Stimulated activated CD4-positive, alpha-beta T cell treated with anti-CD3 and anti-CD28 coated beads, Interleukin-4, amount 100 ng/mL, for 4 hours (primary cell): Measurements from ENCODE around the gene PLEKHG4.

Experiments
- DNase-seq, 2 experiments: peaks; one replicate each; pipeline ENCODE4 v3.0.0-alpha.2; 2020

Gene PLEKHG4

DNA sequence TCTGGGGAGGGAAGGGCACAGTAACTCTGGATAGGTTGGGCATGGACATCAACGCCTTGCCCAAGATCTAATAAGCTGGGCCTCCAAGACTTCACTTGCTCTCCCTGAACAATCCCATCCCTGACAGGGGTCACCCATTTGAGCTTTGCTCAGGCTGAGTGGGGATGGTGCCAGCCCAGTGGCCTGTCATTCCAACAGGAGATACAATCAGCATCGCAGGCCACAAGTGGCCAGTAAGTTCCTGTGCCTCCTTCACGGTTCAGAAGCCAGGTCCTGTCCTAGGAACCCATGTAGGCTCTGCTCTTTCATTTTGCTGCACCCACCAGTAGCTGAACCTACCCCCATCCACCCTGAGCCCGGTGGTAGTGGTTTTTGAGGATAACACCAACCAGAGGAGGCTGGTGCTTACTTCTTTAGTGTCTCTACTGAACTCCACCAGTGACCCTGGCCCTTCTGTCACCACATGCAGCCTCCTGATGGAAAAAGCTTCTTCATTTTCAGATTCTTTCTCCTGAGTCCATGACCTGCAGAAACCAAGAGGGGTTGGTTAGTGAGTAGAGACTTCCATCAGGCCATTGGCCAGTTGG, 14.9 kb downstream of the PLEKHG4 start:
- DNase-seq, result no peak

DNA sequence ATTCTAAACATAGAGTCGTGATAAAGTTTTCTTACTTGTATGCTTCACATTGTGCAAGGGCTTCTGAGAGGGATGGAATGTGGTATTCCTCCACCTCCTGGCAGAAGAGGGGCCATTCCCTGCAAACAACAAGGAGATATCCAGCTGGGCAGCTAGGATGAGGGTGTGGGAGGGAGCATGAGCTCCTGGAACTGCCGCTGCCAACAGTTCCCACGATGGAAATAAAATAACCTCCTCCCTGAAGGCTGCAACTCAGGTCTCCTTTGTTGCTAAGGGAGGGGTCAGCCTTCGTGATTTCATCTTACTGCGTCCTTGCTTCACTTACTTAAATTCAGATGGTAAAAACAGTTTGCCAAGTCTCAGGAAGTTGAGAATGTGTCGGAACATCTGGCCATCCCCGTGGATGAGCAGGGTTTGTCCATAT, 15.6 kb downstream of the PLEKHG4 start:
- DNase-seq, result no peak

DNA sequence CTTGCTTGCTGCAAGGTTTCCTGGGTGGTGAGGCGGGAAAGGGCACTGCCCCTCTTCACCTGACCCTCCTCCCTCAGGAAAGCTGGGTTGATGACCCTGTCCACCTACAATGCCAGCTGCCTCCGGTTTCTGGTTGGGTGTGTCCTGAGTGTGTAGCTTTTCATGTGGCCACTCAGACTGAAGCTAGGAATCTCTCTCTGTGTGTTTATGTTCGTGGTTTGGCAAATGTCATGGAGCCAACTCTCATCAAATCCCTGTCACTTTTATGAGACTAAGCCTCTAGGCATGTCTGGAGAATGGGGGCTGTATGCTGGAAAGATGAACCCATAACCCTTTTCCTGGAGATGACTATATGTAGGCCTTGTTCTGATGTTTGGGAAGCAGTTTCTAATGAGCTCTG, 17.1 kb downstream of the PLEKHG4 start:
- no peak for DNase-seq

DNA sequence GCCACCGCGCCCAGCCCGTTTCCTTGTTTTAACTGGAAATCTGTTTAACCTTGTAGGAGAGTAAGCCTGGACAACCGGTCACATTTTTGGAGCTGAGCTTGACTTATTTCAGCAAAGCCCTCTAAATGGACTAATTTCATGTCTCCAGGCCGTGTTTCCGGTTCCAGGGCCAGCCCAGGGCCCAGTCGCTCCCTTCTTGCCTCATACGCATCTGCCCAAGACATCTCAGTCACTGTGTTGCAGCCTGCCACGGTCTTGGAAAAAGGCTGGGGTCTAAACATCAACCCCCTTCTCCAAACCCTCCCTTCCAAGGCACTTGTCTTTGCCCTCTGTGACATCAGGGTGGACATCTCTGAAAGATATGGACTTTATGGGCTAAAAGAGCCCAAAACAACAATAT, 18.9 kb downstream of the PLEKHG4 start:
- no peak for DNase-seq

DNA sequence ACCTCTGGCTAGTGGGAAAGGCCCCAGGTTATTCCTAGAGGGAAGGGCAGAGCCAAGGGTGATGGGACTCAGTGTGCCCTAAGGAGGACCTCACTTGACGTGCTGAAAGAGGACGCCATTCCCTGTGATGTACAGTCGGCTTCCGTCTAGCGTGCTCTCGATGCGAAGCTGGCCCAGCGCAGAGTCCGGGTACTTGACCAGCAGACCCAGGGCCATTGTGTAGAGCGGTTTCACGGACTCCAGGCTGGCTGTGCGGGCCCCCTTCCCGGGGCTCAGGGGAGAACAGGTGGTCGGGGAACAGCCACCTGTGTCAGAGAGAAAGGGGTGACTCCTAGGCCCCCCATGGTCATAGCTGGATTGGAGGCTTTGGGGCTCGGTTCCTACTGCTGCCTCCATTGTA, 19.9 kb downstream of the PLEKHG4 start:
- DNase-seq, result no peak

DNA sequence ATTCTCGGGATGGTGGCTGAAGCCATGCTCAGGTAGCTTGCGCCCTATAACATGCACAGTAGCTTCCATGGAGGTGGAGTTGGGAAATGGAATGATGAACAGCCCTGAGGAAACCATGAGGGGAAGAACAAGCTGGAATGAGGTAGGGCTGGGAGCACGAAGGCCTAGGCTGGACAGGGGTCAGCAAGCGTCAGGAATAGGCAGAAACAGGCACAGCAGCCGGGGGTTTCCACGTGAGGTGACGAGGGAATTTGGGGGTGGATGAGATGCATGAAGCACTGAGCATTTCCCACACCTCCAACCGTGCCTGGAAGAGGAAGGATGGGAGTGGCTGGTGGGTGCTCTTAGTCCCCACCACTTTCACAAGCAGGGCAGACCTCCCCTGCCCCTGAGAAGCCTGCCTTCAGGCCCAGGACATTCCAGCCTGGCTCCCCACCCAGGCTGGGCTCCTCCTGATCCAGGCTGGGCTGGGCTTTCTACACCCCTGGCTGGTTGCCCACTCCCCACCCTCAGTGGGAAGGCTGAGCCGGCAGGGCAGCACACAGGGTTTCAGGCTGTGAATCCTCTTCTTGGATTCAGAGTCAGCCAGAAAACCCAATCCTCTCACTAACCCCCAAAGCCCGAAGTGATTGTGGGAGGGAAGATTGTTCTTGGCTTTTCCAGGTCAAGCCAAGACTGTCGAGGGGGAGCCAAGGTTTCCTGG, 21.9 kb downstream of the PLEKHG4 start:
- DNase-seq, result no peak

DNA sequence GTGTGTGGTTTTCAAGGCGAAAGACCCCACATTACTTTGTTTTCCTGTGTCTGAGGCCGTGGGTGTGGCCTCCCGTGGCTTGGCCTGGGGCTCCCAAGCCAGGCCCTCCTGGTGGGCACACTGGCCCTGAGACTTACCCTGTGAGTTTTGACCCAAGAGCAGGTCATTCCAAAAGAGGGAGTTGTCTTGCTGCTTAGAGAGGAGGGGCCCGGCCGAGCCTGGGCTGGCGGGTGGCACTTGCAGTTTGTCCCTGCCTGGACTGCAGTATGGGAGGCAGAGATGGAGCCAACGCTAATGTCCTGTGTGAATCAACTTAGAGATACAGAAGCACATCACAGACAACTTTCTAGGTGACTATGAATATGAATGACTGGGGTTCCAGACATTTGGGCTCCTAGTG, 22.7 kb downstream of the PLEKHG4 start:
- DNase-seq, result no peak

DNA sequence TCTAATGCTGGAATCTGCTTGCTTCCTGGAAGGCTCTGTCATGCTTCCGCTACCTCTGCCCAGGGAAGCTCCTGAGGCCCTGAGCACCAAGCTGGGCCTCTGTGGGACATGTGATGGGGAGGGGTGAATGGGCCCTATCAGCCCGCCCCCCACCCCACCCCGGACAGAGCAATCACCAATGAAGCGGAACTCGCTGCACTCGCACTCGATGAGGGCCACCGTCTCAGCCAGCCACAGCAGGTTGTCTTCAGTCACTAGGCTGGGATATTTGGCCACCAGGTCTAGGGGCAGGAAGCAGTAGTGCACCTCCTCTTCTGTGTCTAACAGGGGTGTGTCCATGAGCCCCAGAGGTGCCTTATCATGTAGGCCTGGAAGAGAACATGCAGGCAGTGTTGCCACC, 23.6 kb downstream of the PLEKHG4 start:
- no peak for DNase-seq

DNA sequence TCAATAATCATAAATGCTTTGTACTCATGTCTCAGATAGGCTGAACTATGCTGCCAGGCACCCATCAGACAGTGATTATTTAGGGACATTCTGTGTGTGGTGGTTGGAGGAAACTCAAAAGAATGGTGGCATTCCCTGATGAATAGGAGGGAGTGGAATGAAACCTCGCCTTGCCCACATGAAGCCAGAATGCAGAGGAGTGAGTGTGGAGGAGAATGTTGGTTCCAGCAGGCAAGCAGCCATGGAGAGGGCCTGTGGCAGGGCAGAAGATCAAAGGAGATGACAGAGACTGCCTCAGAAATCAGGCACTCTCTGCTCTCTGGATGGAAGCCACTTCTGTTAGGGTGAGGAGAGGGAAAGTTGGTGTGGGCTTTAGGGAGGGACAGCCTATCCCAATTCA, 24.7 kb downstream of the PLEKHG4 start:
- no peak for DNase-seq

DNA sequence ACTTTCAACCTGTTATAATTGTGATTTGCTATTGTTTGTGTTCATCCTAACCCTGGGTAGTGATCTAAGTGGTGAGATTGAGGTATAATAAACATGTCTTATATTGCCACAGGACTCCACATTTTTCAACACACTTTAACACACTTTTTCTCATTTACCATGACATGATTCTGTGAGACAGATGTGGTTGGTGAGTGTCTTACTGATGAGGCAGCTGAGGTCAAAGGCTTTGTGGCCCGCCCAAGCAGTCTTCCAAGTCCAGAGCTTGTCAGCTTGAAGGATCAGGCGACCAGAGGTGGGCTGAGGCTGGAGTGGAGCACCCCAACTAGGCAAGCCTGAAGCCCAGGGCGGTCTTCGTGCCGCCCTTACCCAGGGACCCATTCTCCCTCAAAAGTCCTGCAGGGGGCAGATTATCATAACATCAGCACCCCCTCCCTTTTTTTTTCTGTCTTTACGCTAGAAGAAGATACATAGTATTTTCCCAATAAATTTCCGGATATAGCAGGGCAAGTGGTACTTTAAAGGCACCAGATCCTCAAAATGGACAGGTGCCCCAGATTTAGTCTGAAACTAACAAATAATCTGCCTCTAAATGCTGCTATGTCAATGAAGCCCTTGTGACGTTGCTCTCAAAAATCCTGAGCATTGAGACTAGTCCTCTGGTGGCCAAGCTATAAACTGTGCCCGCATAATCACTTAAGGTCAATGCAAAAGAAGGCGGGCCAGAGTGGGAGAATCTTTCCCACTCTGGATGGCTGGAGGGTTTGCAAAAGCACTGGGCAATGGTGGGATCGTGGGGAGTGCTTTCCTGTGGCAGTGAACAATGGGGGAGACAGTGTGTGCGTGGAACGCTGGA, 26.1 kb downstream of the PLEKHG4 start:
- no peak for DNase-seq

DNA sequence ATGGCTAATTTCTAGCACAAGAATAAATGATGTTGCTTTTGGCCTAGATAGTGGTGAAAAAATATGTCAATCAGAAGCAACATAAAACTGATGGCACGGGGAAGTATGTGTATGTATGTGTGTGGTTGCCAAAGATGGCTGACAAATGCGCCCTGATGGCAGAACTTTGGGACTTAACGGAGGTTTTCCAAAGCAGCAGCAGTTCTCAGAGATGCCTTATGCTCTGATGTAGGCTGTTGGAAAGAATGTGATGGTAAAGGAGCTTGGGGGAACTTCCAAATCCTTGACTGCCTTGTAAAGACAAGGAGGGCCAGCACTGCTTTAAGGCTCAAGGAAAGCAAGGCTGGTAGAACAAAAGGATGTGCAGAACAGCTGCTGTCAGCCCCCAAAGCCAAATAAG, 31.2 kb downstream of the PLEKHG4 start:
- no peak for DNase-seq

DNA sequence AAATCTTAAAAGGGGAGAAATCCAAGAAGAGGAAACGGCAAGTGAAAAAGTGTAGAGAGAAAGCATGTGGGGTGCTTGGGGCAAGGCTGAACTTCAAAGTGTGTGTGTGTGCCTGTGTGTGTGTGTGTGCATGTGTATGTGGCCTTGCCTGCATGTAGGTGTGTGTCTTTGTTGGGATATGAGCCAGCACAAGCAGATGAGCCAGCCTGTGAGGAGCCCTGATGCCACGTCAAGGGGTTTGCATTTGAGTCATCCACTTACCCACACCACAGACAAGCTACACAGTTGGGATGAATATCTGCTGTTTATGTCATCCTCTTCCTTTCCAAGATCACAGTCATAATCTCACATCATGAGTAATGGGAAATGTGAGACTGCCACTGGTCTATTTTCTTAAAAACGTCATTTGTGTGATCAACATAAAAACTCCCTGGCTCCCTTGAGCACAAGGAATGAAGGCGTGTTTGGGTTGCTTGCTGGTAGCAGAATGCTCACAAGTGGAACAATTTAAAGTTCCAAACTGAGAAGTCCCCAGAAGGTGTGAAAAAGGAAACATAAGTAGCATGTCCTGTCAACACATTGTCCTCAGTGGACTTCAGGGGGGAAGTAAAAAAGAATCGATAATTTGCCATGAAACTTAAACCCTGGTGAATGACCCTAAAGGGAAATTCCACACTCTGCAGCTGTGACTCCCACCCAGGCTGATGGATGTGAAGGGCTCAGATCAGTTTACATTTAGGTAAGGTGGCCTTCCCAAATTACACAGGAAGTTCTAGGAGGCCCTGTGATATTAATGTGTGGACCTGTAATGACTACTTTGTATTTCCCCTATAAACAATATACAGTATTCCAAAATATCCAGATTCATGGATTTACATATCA, 32.5 kb downstream of the PLEKHG4 start:
- DNase-seq, result peak; percentile 71 to 80

DNA sequence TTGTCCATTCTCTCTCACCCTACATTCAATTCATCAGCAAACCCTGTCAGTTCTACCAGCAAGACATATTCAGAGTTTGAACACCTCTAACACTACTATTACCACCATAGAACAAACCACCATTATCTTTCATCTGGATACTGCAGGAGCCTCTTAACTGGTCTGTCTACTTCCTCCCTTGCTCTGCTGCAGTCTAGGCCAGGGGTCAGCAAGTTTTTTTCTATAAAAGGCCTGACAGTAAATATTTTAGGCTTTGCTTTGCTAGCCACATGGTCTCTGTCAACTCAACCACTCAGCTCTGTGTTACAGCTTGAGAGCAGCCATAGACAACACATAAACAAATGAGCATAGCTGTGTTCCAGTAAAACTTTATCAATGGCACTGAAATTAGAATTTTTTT, 33.4 kb downstream of the PLEKHG4 start:
- DNase-seq, result no peak

DNA sequence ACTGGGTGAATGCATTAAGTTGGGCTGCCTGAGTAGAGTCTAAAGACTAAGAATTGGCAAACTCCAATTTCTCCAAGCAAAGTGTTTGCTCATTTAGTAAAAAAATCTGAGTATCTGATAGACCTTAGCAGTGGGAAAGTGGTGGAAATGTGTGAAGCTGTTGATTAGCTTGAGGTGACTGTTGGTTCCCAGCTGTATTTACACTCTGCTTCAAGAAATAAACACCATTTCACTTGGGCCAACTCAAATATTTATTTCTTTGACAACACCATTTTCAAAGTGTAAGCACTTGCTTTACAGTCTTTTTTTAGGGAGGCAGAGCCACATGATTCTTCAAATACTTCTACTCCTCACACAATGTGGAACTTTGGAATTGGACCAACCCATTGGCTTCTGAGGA, 38.5 kb downstream of the PLEKHG4 start:
- no peak for DNase-seq

DNA sequence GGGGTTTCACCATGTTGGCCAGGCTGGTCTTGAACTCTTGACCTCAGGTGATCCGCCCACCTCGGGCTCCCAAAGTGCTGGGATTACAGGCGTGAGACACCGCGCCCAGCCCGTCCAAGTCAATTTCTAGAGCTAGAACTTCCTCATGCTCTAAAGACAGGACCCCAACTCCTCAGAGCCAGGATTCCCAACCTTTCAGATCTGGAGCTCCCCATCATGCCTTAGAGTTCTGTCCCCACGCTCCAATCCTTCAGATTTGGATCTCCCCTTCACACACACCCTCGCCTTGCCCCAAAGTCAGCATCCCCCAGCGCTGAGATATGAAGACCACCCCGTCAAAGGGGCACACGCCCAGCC, 46.8 kb downstream of the PLEKHG4 start:
- no peak for DNase-seq

DNA sequence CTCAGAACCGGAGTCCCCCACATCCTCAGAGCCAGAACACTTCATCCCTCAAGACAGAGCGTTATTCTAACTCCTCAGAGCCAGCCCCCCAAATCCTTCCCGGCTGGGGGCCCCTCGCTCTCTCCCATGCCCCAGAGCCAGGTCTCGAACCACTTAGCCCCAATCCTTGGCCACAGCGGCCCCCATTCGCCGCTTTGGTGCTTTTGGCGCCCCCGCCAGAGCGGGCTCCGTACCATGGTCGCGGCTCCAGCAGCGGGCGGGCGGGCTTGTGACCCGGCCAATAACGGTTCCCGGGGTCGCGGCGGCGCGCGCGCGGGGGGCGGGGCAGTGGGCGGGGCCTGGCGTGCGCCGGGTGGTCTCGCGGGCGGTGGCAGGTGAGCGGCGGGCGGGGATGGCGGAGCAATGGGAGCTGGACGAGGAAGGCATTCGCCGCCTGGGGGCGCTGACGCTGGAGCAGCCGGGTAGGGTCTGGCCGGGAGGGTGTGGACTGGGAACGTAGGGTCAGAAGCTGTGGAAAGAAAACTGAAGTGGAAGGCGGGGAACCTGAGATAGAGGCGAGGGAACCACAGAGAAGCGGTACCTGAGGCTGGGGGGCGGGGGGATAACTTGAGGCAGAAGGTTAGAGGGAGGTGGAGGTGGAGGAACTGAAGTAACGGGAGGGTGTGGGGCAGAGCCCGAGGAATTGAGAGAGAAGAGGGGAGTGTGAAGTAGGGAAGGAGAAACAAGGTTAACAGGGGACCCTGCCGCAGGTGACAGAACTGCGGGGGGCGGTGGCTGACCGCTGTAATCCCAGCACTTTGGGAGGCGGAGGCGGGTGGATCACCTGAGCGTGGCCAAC, 47.4 kb downstream of the PLEKHG4 start, which contains the start of the genes KCTD19 and LRRC36:
KCTD19 (minus strand) TSS at position 270 of the 838 bp plus-strand sequence; CDS start at position 236, 34 bp downstream.
LRRC36 (plus strand) TSS at position 344 of the 838 bp plus-strand sequence; CDS start at position 392, 48 bp downstream.
- peak; percentile 29 to 57 for DNase-seq

DNA sequence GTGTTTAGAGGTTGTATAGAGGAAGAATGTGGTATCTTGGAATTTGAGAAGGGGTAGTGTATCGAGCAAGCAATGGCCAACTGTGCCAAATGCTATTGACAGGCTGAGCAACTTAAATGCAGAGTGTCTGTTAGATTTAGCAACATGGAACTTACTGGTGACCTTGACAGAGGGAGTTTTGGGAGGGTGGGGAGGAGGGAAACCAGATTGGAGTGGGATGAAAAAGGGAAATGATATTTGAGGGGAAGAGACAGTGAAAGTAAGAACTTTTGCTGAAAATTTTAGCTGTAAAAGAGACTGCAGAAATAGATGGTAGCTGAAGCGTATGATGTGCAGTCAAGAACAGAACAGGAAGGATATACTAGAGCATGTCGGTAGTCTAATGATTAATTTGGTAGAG, 48.4 kb downstream of the PLEKHG4 start:
- DNase-seq, result no peak

DNA sequence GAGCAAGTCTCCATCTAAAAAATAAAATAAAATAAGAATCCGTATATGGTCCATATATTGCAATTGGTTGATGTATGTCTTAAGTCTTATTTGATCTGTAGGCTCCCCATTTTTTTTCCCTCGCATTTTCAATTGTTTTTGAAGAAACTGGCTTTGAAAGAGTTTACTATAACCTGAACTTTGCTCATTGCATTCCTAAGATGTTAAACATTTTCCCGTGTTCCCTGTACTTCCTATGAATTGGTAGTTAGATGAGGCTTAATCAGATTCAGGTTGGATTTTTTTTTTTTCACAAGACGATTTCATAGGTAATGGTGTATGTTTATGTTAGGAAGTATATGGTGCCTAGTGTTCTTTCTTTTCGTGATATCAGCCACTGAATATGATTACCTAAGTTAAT, 50.6 kb downstream of the PLEKHG4 start:
- no peak for DNase-seq

DNA sequence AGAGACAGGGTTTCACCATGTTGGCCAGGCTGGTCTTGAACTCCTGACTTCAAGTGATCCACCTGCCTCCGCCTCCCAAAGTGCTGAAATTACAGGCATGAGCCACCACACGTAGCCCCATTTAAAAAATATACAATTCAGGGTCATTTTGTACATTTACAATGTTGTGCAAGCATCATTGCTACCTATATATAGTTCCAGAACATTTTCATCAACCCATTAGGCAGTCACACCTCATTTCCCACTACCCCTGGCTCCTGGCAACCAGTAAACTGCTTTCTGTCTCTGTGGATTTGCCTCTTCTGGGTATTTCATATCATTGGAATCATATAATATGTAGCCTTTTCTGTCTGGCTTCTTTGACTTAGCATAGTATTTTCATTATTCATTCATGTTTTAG, 54.0 kb downstream of the PLEKHG4 start:
- no peak for DNase-seq

DNA sequence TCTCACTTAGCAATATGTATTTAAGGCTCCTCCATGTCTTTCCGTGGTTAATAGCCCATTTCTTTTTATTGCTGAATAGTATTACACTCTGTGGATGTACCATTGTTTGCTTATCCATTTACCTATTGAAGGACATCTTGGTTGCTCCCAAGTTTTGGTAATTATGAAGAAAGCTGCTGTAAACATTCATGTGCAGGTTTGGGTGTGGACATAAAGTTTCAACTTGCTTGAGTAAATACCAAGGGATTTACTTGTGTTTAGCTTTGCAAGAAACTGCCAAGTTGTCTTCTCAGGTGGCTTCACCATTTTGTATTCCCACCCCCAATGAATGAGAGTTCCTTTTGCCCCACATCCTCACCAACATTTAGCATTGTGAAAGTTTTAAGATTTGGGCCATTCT, 56.8 kb downstream of the PLEKHG4 start:
- no peak for DNase-seq

DNA sequence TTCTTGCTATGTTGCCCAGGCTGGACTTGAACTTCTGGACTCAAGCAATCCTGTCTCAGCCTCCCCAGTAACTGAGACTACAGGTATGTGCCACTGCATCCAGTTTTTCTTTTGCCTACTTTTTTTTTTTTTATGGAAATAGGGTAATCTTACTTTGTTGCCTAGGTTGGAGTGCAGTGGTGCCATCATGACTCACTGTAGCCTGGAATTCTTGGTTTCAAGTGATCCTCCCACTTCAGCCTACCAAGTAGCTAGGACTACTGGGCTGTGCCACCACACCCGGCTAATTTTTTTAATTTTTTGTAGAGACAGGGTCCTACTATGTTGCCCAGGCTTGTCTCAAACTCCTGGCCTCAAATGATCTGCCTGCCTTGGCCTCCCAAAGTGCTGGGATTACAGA, 57.3 kb downstream of the PLEKHG4 start:
- no peak for DNase-seq
